Glutamatergic neuron (in vitro differentiated cells): ENCODE results near the gene SRPK3. TPM values are rescaled to one million over a fixed set of nuclear protein-coding genes. Genes with fewer than 3 reads are reported as not detected.
A peak's percentile ranks its signal among the peaks of the same experiment; 100 is the strongest.

ENCODE experiments used
- DNase-seq: peaks from one replicate; pipeline ENCODE4 v3.0.0; 2022
- H3K27ac Mint-ChIP-seq: one replicate; pipeline ENCODE4 v1.8.0; 2020; ENCODE audit warnings: mild to moderate bottlenecking, mixed read lengths, inconsistent platforms; ENCODE audit not compliant: unreplicated experiment
- H3K27me3 Mint-ChIP-seq: one replicate; pipeline ENCODE4 v1.8.0; 2020; ENCODE audit warnings: mild to moderate bottlenecking, moderate library complexity, mixed read lengths, inconsistent platforms; ENCODE audit not compliant: unreplicated experiment
- H3K36me3 Mint-ChIP-seq: one replicate; pipeline ENCODE4 v1.8.0; 2020; ENCODE audit warnings: mild to moderate bottlenecking, mixed read lengths, inconsistent platforms; ENCODE audit not compliant: unreplicated experiment
- H3K4me1 Mint-ChIP-seq: one replicate; pipeline ENCODE4 v1.8.0; 2020; ENCODE audit warnings: mild to moderate bottlenecking, low read depth, mixed read lengths, inconsistent platforms; ENCODE audit not compliant: unreplicated experiment
- H3K4me3 Mint-ChIP-seq: one replicate; pipeline ENCODE4 v1.8.0; 2020; ENCODE audit warnings: mild to moderate bottlenecking, mixed read lengths, inconsistent platforms; ENCODE audit not compliant: unreplicated experiment
- H3K9me3 Mint-ChIP-seq: one replicate; pipeline ENCODE4 v1.8.0; 2020; ENCODE audit warnings: mild to moderate bottlenecking, moderate library complexity, mixed read lengths, inconsistent platforms; ENCODE audit not compliant: unreplicated experiment
- CTCF ChIP-seq: fragments of 200-600 bp; sonication (generic); IDR thresholded peaks from one replicate; pipeline ENCODE4 v1.5.0; 2021; ENCODE audit not compliant: partially characterized antibody, unreplicated experiment
- total RNA-seq: library from RNA; stranded (reverse); fragmentation: NEBNext Ultra II Directional; extraction: Animal tissue kit (Norgen Biotek cat#: 25700); gene quantifications from one replicate; pipeline ENCODE4 v1.2.1, GENCODE V29; 2021; ENCODE audit not compliant: unreplicated experiment

The SRPK3 gene
- total RNA-seq, 1 donor from 2014 or later: not detected

GRCh38 chrX:153767674-153768055, 13.2 kb upstream of the SRPK3 start:
- Mint-ChIP-seq H3K4me3 (no peak overlapping the region), H3K4me1 (no peaks in the 10 kb centered on the region)
- no peak for DNase-seq

GRCh38 chrX:153768311-153769157, 12.3 kb upstream of the SRPK3 start:
- Mint-ChIP-seq H3K9me3 (no peaks in the 10 kb centered on the region), H3K36me3 (no peaks in the 10 kb centered on the region), H3K27me3 (no peaks in the 10 kb centered on the region), H3K4me3 (no peak overlapping the region), H3K27ac (no peak overlapping the region), H3K4me1 (no peaks in the 10 kb centered on the region)
- DNase-seq: peak; percentile 8
- no peak for TF ChIP-seq CTCF

More at GRCh38 chrX:153767674-153768055, 13.2 kb upstream of the SRPK3 start:
- no peaks in the 10 kb centered on the region for H3K36me3 Mint-ChIP-seq
- H3K27ac Mint-ChIP-seq: no peak overlapping the region
- no peaks in the 10 kb centered on the region for H3K27me3 Mint-ChIP-seq
- TF ChIP-seq CTCF: no peak
- no peaks in the 10 kb centered on the region for H3K9me3 Mint-ChIP-seq

- no peaks in the 10 kb centered on the region for H3K4me1 Mint-ChIP-seq
- no peaks in the 10 kb centered on the region for H3K9me3 Mint-ChIP-seq
- no peak overlapping the region for H3K4me3 Mint-ChIP-seq
- H3K27ac Mint-ChIP-seq: no peak overlapping the region
- no peak for TF ChIP-seq CTCF
- H3K36me3 Mint-ChIP-seq: no peaks in the 10 kb centered on the region
- peak; percentile 6 for DNase-seq
- no peaks in the 10 kb centered on the region for H3K27me3 Mint-ChIP-seq
Observed at GRCh38 chrX:153769158-153769864, 11.5 kb upstream of the SRPK3 start.

GRCh38 chrX:153769865-153770600, 10.8 kb upstream of the SRPK3 start:
- Mint-ChIP-seq H3K4me1 (no peaks in the 10 kb centered on the region), H3K36me3 (no peaks in the 10 kb centered on the region), H3K4me3 (no peak overlapping the region), H3K27ac (no peak overlapping the region), H3K27me3 (no peaks in the 10 kb centered on the region), H3K9me3 (no peaks in the 10 kb centered on the region)
- TF ChIP-seq CTCF: no peak
- DNase-seq: peak; percentile 6
